Stimulated activated CD8-positive, alpha-beta memory T cell treated with anti-CD3 and anti-CD28 coated beads, Interleukin-12 subunit alpha, Interleukin-12 subunit beta, amount 100 ng/mL, for 24 hours (primary cell): Measurements from ENCODE around the gene FAM83G.
"Not testable (repeated sequence)": the region's sequence is repeated elsewhere in the genome, so short reads cannot be mapped to it uniquely, and the experiment has no call there.

Experiments used
- DNase-seq: peaks from one replicate; pipeline ENCODE4 v3.0.0-alpha.2; 2020; ENCODE audit errors: extremely low read depth

FAM83G gene

GRCh38 chr17:19023209-19023999 lies 18.8 kb upstream of the FAM83G start:
- no peak for DNase-seq

- no peak for DNase-seq
Measured at GRCh38 chr17:19022747-19023146, 18.2 kb upstream of the FAM83G start.

GRCh38 chr17:19022128-19022527 lies 17.6 kb upstream of the FAM83G start:
- DNase-seq, result no peak

GRCh38 chr17:19021622-19022083 lies 17.1 kb upstream of the FAM83G start:
- DNase-seq, result no peak

- not testable (repeated sequence) for DNase-seq
Measured at GRCh38 chr17:19021011-19021621, 16.6 kb upstream of the FAM83G start.

GRCh38 chr17:19020016-19020415 lies 15.5 kb upstream of the FAM83G start:
- no peak for DNase-seq

GRCh38 chr17:19019041-19019941 lies 14.7 kb upstream of the FAM83G start:
- no peak for DNase-seq

- DNase-seq, result no peak
Measured at GRCh38 chr17:19018600-19018950, 14.0 kb upstream of the FAM83G start.

- no peak for DNase-seq
Measured at GRCh38 chr17:19017804-19018599, 13.4 kb upstream of the FAM83G start.

GRCh38 chr17:19017401-19017800 lies 12.8 kb upstream of the FAM83G start:
- no peak for DNase-seq

- DNase-seq, result no peak
Measured at GRCh38 chr17:19016881-19017280, 12.3 kb upstream of the FAM83G start.

- no peak for DNase-seq
Measured at GRCh38 chr17:19016297-19016696, 11.7 kb upstream of the FAM83G start.

- no peak for DNase-seq
Measured at GRCh38 chr17:19015428-19015827, 10.9 kb upstream of the FAM83G start.

- DNase-seq, result no peak
Measured at GRCh38 chr17:19014628-19015215, 10.2 kb upstream of the FAM83G start.

- DNase-seq, result no peak
Measured at GRCh38 chr17:19013806-19014627, 9.5 kb upstream of the FAM83G start.

- no peak for DNase-seq
Measured at GRCh38 chr17:19013226-19013625, 8.7 kb upstream of the FAM83G start.

GRCh38 chr17:19012171-19013080 lies 7.9 kb upstream of the FAM83G start:
- DNase-seq, result no peak

GRCh38 chr17:19011581-19011980 lies 7.0 kb upstream of the FAM83G start:
- DNase-seq, result no peak
